Measurements from ENCODE around the gene IFI6.

GRCh38 chr1:27687906-27688305 is 15.9 kb upstream of the IFI6 start:
- TF ChIP-seq CTCF (conservative IDR thresholded peaks at IDR 0.05; ENCODE audit: low read depth, low read length) (no peak), USF2 (IDR thresholded peaks at IDR 0.05; ENCODE audit: low read depth, low read length) (no peak), POLR2A (IDR thresholded peaks at IDR 0.05; ENCODE audit: low read depth, low read length) (no peak), RCOR1 (IDR thresholded peaks at IDR 0.05; ENCODE audit: insufficient replicate concordance, low read length) (no peak), SMC3 (IDR thresholded peaks at IDR 0.05; ENCODE audit: low read depth, low read length) (no peak), MAFK (IDR thresholded peaks at IDR 0.05; ENCODE audit: low read depth, low read length) (no peak), RAD21 (IDR thresholded peaks at IDR 0.05; ENCODE audit: low read length) (no peak), MAZ (IDR thresholded peaks at IDR 0.05; ENCODE audit: borderline replicate concordance, low read depth, low read length) (no peak)
